HepG2 (cell line): ENCODE results near the gene FASTK. TPM values are rescaled to one million over a fixed set of nuclear protein-coding genes. Genes with fewer than 3 reads are reported as not detected.

Source experiments
- ATAC-seq: fragments of 200-7000 bp; cut with Tn5 transposase; 3 replicates; pipeline ENCODE4 v1.9.1; 2020; ENCODE audit warnings: mild to moderate bottlenecking, moderate library complexity
- BruUV-seq: library from RNA; stranded (reverse); fragments of 400-500 nt; replicated peaks from 2 replicates; lab custom pipeline; 2021; lab: Mats Ljungman, UMichigan
- CTCF ChIA-PET: fragments of 300-600 bp; formaldehyde crosslinking; extraction: SDS; loops from one replicate; lab custom pipeline; 2021; ENCODE audit warnings: low total read pairs, inconsistent platforms, low intra/inter-chr PET ratio; lab: Yijun Ruan, JAX
- POLR2A ChIA-PET: fragments of 350-600 bp; sonication (Branson Sonifier 250); formaldehyde crosslinking; loops from one replicate; lab custom pipeline; 2020; ENCODE audit warnings: antibody characterized with exemption, inconsistent platforms; lab: Yijun Ruan, JAX
- DNase-seq: peaks from one replicate; pipeline ENCODE4 v3.0.0-alpha.2; 2015; ENCODE audit warnings: low spot score
- FAIRE-seq: peaks from 3 replicates; lab custom pipeline; 2011; peaks lifted over from hg19 to GRCh38; lab: Jason Lieb, UNC
- H2AFZ ChIP-seq: one replicate; pipeline ENCODE4 v1.6.1; 2011; ENCODE audit warnings: low read length, inconsistent platforms
- H3K27ac ChIP-seq: fragments of 300-600 bp; 3 replicates; pipeline ENCODE4 v1.8.0; 2011; ENCODE audit warnings: mixed run types, mild to moderate bottlenecking, mixed read lengths, low read length, inconsistent platforms; ENCODE audit not compliant: insufficient read depth; ENCODE audit errors: extremely low read length
- H3K27me3 ChIP-seq, 2 experiments: fragments of 200-600 bp in 1 of 2; 2 replicates in 1 of 2; 3 replicates in 1 of 2; pipeline versions ENCODE4 v1.6.0 to v1.8.0; 2011; ENCODE audit warnings: low read length in 2 of 2, mild to moderate bottlenecking in 2 of 2, moderate library complexity in 2 of 2, inconsistent platforms in 1 of 2; ENCODE audit not compliant: insufficient read depth in 2 of 2, control insufficient read depth in 1 of 2
- H3K36me3 ChIP-seq, 2 experiments: fragments of 200-600 bp in 1 of 2; replicated peaks in 1 of 2; 2 replicates in 1 of 2; 3 replicates in 1 of 2; pipeline versions ENCODE4 v1.5.1 to v1.8.0; 2011; ENCODE audit warnings: low read length in 2 of 2, inconsistent platforms in 1 of 2; ENCODE audit not compliant: insufficient read depth in 2 of 2, control insufficient read depth in 1 of 2
- H3K4me1 ChIP-seq: 2 replicates; pipeline ENCODE4 v1.5.1; 2012; ENCODE audit warnings: low read length, inconsistent platforms; ENCODE audit not compliant: insufficient read depth
- H3K4me2 ChIP-seq: 2 replicates; pipeline ENCODE4 v1.6.0; 2011; ENCODE audit warnings: low read depth, low read length, inconsistent platforms
- H3K4me3 ChIP-seq, 3 experiments: fragments of 200-600 bp in 1 of 3; sonication (generic), shearing (Covaris generic) in 1 of 3; replicated peaks in 1 of 3; 2 replicates each; pipeline ENCODE4 v1.5.1; 2011 to 2016; ENCODE audit warnings: low read length in 3 of 3, inconsistent platforms in 2 of 3, low read depth in 2 of 3, mild to moderate bottlenecking in 2 of 3, control low read depth in 1 of 3, mixed read lengths in 1 of 3; ENCODE audit not compliant: insufficient read depth in 1 of 3
- H3K79me2 ChIP-seq: one replicate; pipeline ENCODE4 v1.6.1; 2011; ENCODE audit warnings: low read length, inconsistent platforms; ENCODE audit not compliant: insufficient read depth
- H3K9ac ChIP-seq: 2 replicates; pipeline ENCODE4 v1.6.0; 2011; ENCODE audit warnings: mild to moderate bottlenecking, low read depth, low read length, inconsistent platforms; ENCODE audit not compliant: insufficient read depth
- H3K9me3 ChIP-seq: 2 replicates; pipeline ENCODE4 v1.5.1; 2012; ENCODE audit warnings: mild to moderate bottlenecking, low read length
- H4K20me1 ChIP-seq: 2 replicates; pipeline ENCODE4 v1.6.0; 2011; ENCODE audit warnings: inconsistent platforms, mild to moderate bottlenecking, low read length, moderate library complexity; ENCODE audit not compliant: insufficient read depth
- HOXD1 ChIP-seq: sonication (generic); formaldehyde crosslinking; IDR thresholded peaks from 2 replicates; pipeline ENCODE4 v1.5.0; 2020; ENCODE audit warnings: missing genetic modification reagents
- MBD4 ChIP-seq: IDR thresholded peaks from 2 replicates; pipeline ENCODE4 v1.6.1; 2012; ENCODE audit warnings: low read length, inconsistent platforms, borderline replicate concordance
- MTF2 ChIP-seq: sonication (generic); formaldehyde crosslinking; IDR thresholded peaks from 2 replicates; pipeline ENCODE4 v1.5.0; 2020; ENCODE audit warnings: missing genetic modification reagents, borderline replicate concordance
- MYC ChIP-seq: sonication (generic); formaldehyde crosslinking; IDR thresholded peaks from 2 replicates; pipeline ENCODE4 v1.9.0; 2021; ENCODE audit warnings: missing genetic modification reagents, borderline replicate concordance
- SAP130 ChIP-seq: IDR thresholded peaks from 2 replicates; pipeline ENCODE4 v1.6.1; 2016; ENCODE audit warnings: low read depth
- ZBED4 ChIP-seq: sonication (generic); formaldehyde crosslinking; IDR thresholded peaks from 2 replicates; pipeline ENCODE4 v1.4.0; 2020; ENCODE audit warnings: missing genetic modification reagents, borderline replicate concordance
- ZNF124 ChIP-seq: sonication (generic); formaldehyde crosslinking; IDR thresholded peaks from 2 replicates; pipeline ENCODE4 v1.4.0; 2020; ENCODE audit warnings: missing genetic modification reagents
- ZNF224 ChIP-seq: sonication (generic); formaldehyde crosslinking; IDR thresholded peaks from 2 replicates; pipeline ENCODE4 v1.5.0; 2020; ENCODE audit warnings: mild to moderate bottlenecking, missing genetic modification reagents
- ZNF3 ChIP-seq: IDR thresholded peaks from 2 replicates; pipeline ENCODE4 v1.7.0; 2017; ENCODE audit warnings: inconsistent platforms
- ZNF749 ChIP-seq: sonication (generic); formaldehyde crosslinking; IDR thresholded peaks from 2 replicates; pipeline ENCODE4 v1.8.0; 2022; ENCODE audit warnings: mild to moderate bottlenecking, missing genetic modification reagents, moderate library complexity, borderline replicate concordance
- WGBS: methylation state at CpG from one replicate; pipeline ENCODE4 v1.1.6; 2017; ENCODE audit warnings: low lambda C conversion rate; 5-methylcytosine and 5-hydroxymethylcytosine counted together
- in situ Hi-C: cut with HindIII; loops from 2 replicates; pipeline ENCODE4 v1.10.0; 2017; ENCODE audit warnings: low pct_unique_long_range_greater_than_20kb; ENCODE audit not compliant: extremely low pct_ligation_motif_present
- intact Hi-C: fragments of 100-400 bp; cut with micrococcal nuclease; formaldehyde crosslinking; loops from one replicate; pipeline ENCODE4 v1.10.0; 2022; ENCODE audit not compliant: unreplicated experiment
- polyA plus RNA-seq, 8 experiments: library from polyadenylated mRNA; depleted of rRNA in 3 of 8; stranded (reverse) in 7 of 8; unstranded in 1 of 8; fragments of >200 nt; fragmentation: Illumina TruSeq in 4 of 8; extraction: Trizol in 4 of 8; gene quantifications; 2 replicates each; pipeline versions ENCODE4 v1.2.1 to v1.2.3, GENCODE V29; 2011 to 2016; ENCODE audit warnings: low read depth in 4 of 8, missing spikeins in 1 of 8, mixed read lengths in 1 of 8; ENCODE audit not compliant: insufficient read depth in 1 of 8
- total RNA-seq, 5 experiments: library from RNA; depleted of rRNA; stranded (reverse); fragments of >200 nt; fragmentation: Illumina TruSeq; extraction: Trizol; gene quantifications; 2 replicates each; pipeline ENCODE4 v1.2.3, GENCODE V29; 2016; ENCODE audit warnings: low read depth in 1 of 5
- TF ChIP-seq, protein P1 (sequence below): sonication (generic); formaldehyde crosslinking; conservative IDR thresholded peaks from 2 replicates; pipeline ENCODE4 v1.8.0; 2022; ENCODE audit warnings: mild to moderate bottlenecking, moderate library complexity, missing genetic modification reagents

Gene FASTK
- total and polyA plus RNA-seq, 2 of the 13 experiments (the other 11 are each of a cell fraction or from before 2014, with no cell fraction given): 52.9 to 55.7 TPM

- in situ Hi-C loops: no loop called here
- Histone ChIP-seq H2AFZ (no peak overlapping the region), H4K20me1 (peaks cover 4% of the 10 kb centered on the region; the same call in 1 of the 2 replicates), H3K79me2 (peaks cover 16% of the 10 kb centered on the region)
- no TSS peak for BruUV-seq
- TF ChIP-seq ZNF224 (CRISPR knock-in tag) (0 out of 2 replicates have a peak, but pooled peaks have one; percentile 40), HOXD1 (CRISPR knock-in tag) (no peak), MBD4 (no peak), ZNF3 (CRISPR knock-in tag) (no peak), SAP130 (CRISPR knock-in tag) (0 out of 2 replicates have a peak, but pooled peaks have one; percentile 2), MYC (no peak), ZBED4 (CRISPR knock-in tag) (no peak), MTF2 (CRISPR knock-in tag) (0 out of 2 replicates have a peak, but pooled peaks have one; percentile 64), ZNF124 (CRISPR knock-in tag) (no peak), ZNF749 (CRISPR knock-in tag) (no peak)
- TF ChIP-seq, protein P1, sequence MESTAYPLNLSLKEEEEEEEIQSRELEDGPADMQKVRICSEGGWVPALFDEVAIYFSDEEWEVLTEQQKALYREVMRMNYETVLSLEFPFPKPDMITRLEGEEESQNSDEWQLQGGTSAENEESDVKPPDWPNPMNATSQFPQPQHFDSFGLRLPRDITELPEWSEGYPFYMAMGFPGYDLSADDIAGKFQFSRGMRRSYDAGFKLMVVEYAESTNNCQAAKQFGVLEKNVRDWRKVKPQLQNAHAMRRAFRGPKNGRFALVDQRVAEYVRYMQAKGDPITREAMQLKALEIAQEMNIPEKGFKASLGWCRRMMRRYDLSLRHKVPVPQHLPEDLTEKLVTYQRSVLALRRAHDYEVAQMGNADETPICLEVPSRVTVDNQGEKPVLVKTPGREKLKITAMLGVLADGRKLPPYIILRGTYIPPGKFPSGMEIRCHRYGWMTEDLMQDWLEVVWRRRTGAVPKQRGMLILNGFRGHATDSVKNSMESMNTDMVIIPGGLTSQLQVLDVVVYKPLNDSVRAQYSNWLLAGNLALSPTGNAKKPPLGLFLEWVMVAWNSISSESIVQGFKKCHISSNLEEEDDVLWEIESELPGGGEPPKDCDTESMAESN (CRISPR knock-in tag): no peak
- TF ChIP-seq, all 625 proteins: peak for 3
- peak; percentile 41 for DNase-seq
- ChIA-PET CTCF (no interaction called here), POLR2A (interaction anchor here (0.6 to 4.4 kb wide), 19 partner anchors 9 to 457 kb away, joined by 3 to 144 read pairs (median 6); partner anchors contain the start of genes ABCB8, ABCF2, AGAP3 and FASTK)
- H3K27me3 ChIP-seq: no peaks in the 10 kb centered on the region; a peak in 1 of 5 replicates
- H3K4me2 ChIP-seq: peak overlapping the region; percentile 97
- FAIRE-seq: no peak
- H3K9ac ChIP-seq: peak overlapping the region; percentile 82
- peak overlapping the region; percentile 95 for H3K27ac ChIP-seq
- intact Hi-C loops: no loop called here
- peaks cover 45% of the 10 kb centered on the region for H3K4me1 ChIP-seq
- WGBS: 0% methylated on average over 3 of the region's 11 CpGs
- H3K36me3 ChIP-seq: peaks cover 9 to 38% of the 10 kb centered on the region in 2 experiments; a peak in 4 of 5 replicates
- peak; percentile 3 for ATAC-seq
- H3K9me3 ChIP-seq: no peaks in the 10 kb centered on the region
- peak overlapping the region; percentile 62 to 80 (median 70) for H3K4me3 ChIP-seq
Observed at GRCh38 chr7:151063212-151063561, 17.4 kb downstream of the FASTK start.
